ENCODE data around the gene SFXN3. TPM values are rescaled to one million over a fixed set of nuclear protein-coding genes. Genes with fewer than 3 reads are reported as not detected.

SFXN3 gene
- polyA plus RNA-seq, 6 donors from 2014 or later = 3.5 to 6.4 (median 4.8) TPM

DNA sequence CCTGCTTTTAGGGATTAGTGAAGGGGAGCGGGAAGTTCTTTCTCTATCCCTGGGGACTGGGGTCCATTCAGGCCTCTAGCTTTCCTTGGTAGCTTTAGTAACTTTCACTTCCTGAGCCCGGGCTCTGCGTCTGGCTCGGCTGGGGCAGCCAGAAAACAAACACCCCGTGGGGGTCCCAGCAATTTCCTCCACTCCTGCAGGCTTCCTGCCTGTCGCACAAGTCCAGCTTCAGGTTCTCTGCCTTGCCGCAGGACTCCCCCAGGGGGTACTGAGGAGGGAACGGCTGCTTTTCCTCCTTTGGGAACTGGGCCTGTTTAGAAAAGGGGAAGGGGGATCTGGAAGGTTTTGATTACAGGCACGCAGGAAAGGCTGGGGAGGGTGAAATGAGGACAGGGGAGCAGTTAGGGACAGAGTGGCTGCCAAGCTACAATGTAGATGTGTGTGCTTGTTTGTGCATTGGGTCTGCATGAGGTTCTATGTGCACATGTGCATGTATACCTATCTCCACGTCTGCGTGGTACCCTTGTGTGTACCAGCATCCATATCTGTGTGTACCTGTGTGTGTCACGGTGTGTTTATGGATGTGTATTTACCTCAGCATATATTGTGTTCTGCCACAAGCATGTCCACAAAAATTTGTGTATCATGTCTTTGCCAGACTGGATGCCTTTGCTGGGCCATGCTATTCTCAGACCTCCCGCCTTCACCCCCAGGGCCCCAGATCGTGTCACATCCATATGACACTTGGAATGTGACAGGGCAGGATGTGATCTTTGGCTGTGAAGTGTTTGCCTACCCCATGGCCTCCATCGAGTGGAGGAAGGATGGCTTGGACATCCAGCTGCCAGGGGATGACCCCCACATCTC is 32.7 kb downstream of the SFXN3 start:
- Mint-ChIP-seq H3K4me3 (peak overlapping the region; percentile 15 to 95 (median 74)), H3K27ac (peak overlapping the region in 2 of 6 donors; percentile 33 to 42), H3K36me3 (no peaks in the 10 kb centered on the region), H3K9me3 (no peaks in the 10 kb centered on the region), H3K27me3 (peaks cover 16 to 40% (median 20%) of the 10 kb centered on the region in 3 donors), H3K4me1 (peaks cover 44 to 58% (median 55%) of the 10 kb centered on the region in 3 donors)
- ATAC-seq (ENCODE audit: low read depth in 2 of 2) (no peak), DNase-seq (no peak)

DNA sequence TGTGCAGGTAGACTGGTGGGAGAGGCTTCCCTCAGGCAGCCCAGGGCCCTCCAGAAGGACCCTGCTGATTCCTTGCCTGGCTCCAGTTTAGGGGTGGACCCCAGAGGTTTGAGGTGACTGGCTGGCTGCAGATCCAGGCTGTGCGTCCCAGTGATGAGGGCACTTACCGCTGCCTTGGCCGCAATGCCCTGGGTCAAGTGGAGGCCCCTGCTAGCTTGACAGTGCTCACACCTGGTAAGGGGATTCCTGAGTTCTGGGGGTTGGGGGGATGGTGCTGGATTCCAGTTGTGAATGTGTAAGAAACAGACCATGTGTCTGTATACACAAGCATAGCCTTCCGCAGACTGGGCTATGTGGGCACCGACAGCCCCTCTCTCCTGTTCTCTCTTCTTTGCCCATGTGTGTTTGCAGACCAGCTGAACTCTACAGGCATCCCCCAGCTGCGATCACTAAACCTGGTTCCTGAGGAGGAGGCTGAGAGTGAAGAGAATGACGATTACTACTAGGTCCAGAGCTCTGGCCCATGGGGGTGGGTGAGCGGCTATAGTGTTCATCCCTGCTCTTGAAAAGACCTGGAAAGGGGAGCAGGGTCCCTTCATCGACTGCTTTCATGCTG is 33.5 kb downstream of the SFXN3 start:
- Mint-ChIP-seq H3K4me1 (peaks cover 44 to 56% (median 55%) of the 10 kb centered on the region in 3 donors), H3K27me3 (peaks cover 16 to 40% (median 20%) of the 10 kb centered on the region in 3 donors), H3K27ac (no peak overlapping the region), H3K4me3 (peak overlapping the region in 6 of 8 donors; percentile 7 to 95 (median 58)), H3K9me3 (no peaks in the 10 kb centered on the region), H3K36me3 (no peaks in the 10 kb centered on the region)
- ATAC-seq (ENCODE audit: low read depth in 2 of 2) (no peak), DNase-seq (no peak)

DNA sequence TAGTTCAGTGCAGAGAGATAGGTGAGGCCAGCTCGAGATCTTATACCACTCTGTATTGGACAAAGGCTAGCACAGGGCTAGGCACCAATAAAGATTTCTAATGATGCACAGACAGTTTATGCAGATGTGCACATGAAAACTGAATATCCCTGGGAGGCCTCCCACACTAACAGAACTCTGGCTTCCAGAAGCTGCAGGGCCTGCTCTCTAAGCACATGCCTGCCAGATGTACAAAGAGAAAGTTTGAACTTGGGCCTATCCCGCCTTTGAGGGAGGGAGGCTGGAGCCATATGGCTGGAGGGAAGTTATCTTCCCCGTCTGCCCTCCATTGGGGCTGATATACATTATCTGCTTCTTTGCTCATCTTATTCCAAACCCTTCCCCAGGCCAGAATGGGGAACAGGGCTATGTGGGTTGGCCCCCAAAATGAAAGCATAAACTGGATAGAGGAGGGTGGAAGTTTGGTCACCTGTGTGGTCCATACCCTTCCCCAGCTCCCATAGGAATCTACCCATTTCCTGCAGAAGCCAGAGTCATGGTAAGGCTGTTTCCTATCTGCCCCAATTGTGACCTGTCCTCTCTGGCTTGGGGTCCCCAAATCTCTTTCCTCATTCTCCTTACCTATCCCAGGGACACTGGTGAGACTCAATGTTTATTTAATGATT is 34.6 kb downstream of the SFXN3 start:
- DNase-seq = no peak
- peak overlapping the region in 1 of 6 donors; percentile 56 for H3K27ac Mint-ChIP-seq
- peaks cover 36 to 48% (median 47%) of the 10 kb centered on the region in 3 donors for H3K4me1 Mint-ChIP-seq
- no peaks in the 10 kb centered on the region for H3K36me3 Mint-ChIP-seq
- ATAC-seq (ENCODE audit: low read depth in 2 of 2) = no peak
- peak overlapping the region; percentile 79 to 97 (median 90) for H3K4me3 Mint-ChIP-seq
- peaks cover 16 to 40% (median 20%) of the 10 kb centered on the region in 3 donors for H3K27me3 Mint-ChIP-seq
- H3K9me3 Mint-ChIP-seq = no peaks in the 10 kb centered on the region

DNA sequence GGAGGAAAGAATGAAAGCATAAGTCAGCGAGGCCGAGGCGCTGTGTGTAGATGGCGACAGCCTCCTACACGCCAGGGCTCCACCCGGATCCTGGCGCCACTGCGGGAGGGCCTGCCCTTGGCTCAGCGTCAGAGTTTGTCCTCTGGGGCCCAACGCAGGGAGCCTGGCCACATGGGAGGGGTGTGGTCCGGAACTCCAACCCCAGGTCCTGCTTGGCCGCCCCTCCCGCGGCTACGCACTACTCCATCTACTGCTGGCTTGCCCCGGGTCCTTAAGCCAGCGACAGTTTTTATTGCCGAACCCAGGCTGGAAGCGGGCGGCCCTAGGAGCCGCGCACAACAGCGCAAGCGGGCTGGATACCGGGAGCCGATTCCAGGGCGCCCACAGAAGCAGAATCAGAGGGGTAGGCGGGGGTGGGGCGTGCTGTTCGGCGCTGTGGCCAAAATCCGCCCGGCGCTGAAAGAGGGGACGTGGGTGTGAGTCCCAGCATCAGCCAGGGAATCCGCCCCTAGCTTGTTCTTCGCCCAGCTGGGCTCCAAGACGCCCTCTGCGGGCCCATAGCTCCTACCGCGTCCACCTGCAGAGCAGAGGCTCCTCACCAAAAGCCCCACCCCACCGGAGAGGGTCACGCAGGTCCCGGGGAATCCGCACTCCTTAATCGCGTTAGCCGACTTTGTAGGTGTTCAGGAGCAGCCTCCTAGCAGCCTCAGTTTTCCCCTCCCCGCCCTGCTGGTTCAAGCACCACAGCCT is 35.3 kb downstream of the SFXN3 start:
- DNase-seq = peak; percentile 39
- H3K36me3 Mint-ChIP-seq = no peaks in the 10 kb centered on the region
- no peaks in the 10 kb centered on the region for H3K9me3 Mint-ChIP-seq
- peaks cover 16 to 40% (median 20%) of the 10 kb centered on the region in 3 donors for H3K27me3 Mint-ChIP-seq
- peak overlapping the region in 2 of 6 donors; percentile 56 to 66 for H3K27ac Mint-ChIP-seq
- ATAC-seq (ENCODE audit: low read depth in 2 of 2) = peak; percentile 42 to 45
- peaks cover 39 to 53% (median 52%) of the 10 kb centered on the region in 3 donors for H3K4me1 Mint-ChIP-seq
- peak overlapping the region; percentile 81 to 97 (median 90) for H3K4me3 Mint-ChIP-seq

DNA sequence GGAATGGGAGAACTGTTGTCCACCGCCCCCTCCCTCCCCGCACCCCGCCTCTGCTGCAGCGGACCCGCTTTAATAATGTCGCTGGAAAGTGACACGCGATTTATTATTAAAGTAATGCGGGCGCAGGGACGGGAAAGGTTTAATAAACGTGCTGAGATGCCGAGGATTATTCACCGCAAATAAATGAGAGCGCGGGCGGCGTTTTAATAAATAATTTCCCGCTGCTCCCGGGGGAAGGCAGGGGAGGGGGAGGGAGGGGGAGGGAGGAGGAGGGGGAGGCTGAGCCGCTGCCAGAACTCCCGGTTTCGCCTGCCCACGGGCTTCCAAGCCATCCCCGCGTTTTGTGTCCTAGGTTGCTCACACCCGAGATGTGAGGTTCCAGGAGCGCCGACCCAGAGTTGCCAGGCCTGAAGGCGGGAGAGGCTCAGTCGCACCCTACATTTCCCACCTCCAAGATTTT is 35.9 kb downstream of the SFXN3 start:
- peak overlapping the region; percentile 90 to 99 (median 96) for H3K4me3 Mint-ChIP-seq
- H3K27ac Mint-ChIP-seq = no peak overlapping the region
- H3K9me3 Mint-ChIP-seq = no peaks in the 10 kb centered on the region
- peaks cover 39 to 55% (median 52%) of the 10 kb centered on the region in 3 donors for H3K4me1 Mint-ChIP-seq
- H3K27me3 Mint-ChIP-seq = peaks cover 19 to 40% (median 20%) of the 10 kb centered on the region in 3 donors
- no peak for ATAC-seq (ENCODE audit: low read depth in 2 of 2)
- DNase-seq = no peak
- H3K36me3 Mint-ChIP-seq = no peaks in the 10 kb centered on the region

DNA sequence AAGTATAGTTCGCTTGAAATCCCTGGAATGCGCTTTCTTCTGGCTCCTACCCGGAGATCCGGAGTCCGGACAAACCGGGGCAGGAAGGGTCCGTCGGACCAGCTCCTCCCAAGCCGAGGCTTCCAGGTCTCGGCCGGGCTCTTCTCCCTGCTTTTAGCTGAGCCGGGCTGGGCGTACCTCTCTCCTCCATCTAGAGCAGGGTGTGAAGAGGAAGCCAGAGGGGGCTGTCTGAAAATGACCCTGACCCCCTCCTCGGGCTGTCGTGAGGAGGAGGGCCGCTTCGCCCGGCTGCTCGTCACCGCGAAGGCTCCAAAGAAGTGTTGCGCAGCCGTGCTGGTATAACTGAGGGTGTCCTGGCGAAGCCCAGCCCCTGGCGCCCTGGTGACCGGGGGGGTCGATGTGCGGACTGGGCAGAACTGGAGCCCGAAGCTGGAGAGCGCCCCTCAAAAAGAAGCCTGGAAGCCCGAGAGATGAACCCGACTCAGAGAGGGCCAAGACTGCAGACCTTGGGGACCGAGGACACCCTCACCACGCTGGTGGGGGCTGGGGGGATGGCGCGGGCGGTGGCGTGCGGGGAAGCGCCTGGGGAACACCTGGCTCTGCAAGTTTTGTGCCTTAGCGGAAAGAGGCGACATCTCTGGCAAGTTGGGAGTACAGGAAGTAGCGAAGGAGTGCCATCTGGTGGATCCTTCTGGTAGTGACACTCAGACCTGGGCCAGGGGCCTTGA is 36.5 kb downstream of the SFXN3 start:
- DNase-seq (peak; percentile 64), ATAC-seq (ENCODE audit: low read depth in 2 of 2) (peak; percentile 28 to 40)
- Mint-ChIP-seq H3K9me3 (no peaks in the 10 kb centered on the region), H3K4me1 (peaks cover 42 to 55% (median 54%) of the 10 kb centered on the region in 3 donors), H3K36me3 (no peaks in the 10 kb centered on the region), H3K27me3 (peaks cover 19 to 40% (median 20%) of the 10 kb centered on the region in 3 donors), H3K27ac (peak overlapping the region in 4 of 6 donors; percentile 44 to 70 (median 55)), H3K4me3 (peak overlapping the region; percentile 90 to 99 (median 96))

DNA sequence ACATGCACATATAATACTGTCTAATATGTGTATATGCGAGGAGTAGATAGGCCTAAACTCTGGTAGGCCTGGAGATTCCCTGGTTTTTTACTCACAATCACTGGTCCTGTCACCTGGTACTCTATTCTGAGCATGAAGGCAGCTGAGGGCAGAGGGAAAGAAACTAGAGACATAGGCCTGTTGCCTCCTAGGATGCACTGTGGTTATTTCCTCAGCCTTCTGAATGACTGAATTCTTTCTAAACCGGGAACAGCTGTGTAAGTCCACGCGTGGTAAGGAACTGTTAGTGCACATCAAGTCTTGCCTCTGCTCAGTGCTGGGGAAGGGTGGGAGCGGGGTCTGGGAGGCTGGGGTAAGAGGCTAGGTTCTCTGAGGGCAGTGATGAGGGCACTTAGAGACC is 38.4 kb downstream of the SFXN3 start:
- peaks cover 17 to 36% (median 27%) of the 10 kb centered on the region in 3 donors for H3K27me3 Mint-ChIP-seq
- no peak overlapping the region for H3K4me3 Mint-ChIP-seq
- ATAC-seq (ENCODE audit: low read depth in 2 of 2) (no peak), DNase-seq (no peak)
- H3K36me3 Mint-ChIP-seq = no peaks in the 10 kb centered on the region
- peaks cover 48 to 51% (median 49%) of the 10 kb centered on the region in 3 donors for H3K4me1 Mint-ChIP-seq
- no peaks in the 10 kb centered on the region for H3K9me3 Mint-ChIP-seq
- peak overlapping the region in 1 of 6 donors; percentile 82 for H3K27ac Mint-ChIP-seq

DNA sequence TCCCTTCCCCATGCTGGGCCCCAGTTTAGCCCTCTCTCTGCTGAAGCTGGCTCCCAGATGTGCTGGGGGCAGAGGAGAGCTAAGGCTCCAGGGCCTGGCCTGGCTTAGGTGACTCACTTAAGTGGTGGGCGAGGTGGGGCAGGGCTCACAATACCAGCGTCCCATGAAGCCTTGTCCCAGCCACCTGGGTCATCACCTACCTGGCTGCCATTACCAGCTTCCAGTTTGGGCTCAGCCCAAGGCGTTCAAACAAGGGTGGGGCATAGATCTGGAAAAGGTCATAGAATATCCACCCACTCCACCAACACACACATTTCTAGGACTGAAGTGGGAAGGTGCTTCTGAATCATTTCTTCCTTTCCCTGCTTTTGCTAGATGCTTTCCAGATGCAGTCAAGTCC is 39.1 kb downstream of the SFXN3 start:
- Mint-ChIP-seq H3K4me3 (no peak overlapping the region), H3K36me3 (no peaks in the 10 kb centered on the region), H3K9me3 (no peaks in the 10 kb centered on the region), H3K27me3 (peaks cover 12 to 32% (median 24%) of the 10 kb centered on the region in 3 donors), H3K4me1 (peaks cover 44 to 51% (median 48%) of the 10 kb centered on the region in 3 donors), H3K27ac (peak overlapping the region in 1 of 6 donors; percentile 37)
- ATAC-seq (ENCODE audit: low read depth in 2 of 2) = no peak
- DNase-seq = no peak

DNA sequence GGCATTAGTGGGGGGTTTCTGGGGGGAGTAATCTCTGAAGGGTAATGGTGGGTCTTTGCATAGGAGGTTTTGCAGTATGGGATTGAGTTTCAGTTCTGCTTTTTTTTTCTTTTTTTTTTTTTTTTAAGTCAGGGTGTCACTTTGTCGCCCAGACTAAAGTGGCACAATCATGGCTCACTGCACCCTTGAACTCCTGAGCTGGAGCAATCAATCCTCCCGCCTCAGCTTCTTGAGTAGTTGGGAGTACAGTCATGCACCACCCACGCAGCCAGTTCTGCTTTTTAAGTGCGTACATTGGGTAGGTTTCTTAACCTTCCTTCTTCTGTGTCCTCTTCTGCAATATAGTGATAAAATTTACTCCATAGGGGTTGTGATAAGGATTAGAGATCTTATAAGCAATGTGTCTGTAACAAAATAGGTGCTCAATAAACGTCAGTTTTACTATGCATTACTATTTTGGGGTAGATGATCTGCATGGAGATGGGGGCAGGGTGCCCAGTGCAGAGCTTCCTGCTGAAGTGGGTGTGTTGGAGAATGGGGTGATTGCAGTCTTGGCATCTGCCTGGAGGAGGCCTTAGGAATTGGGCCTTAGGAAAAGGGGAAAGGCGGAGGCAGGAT is 40.3 kb downstream of the SFXN3 start:
- peaks cover 37 to 43% (median 40%) of the 10 kb centered on the region in 3 donors for H3K4me1 Mint-ChIP-seq
- DNase-seq (peak; percentile 54), ATAC-seq (ENCODE audit: low read depth in 2 of 2) (peak; percentile 82)
- peak overlapping the region; percentile 55 to 88 (median 77) for H3K27ac Mint-ChIP-seq
- peak overlapping the region in 7 of 8 donors; percentile 40 to 79 (median 59) for H3K4me3 Mint-ChIP-seq
- no peaks in the 10 kb centered on the region for H3K9me3 Mint-ChIP-seq
- peaks cover 25 to 32% (median 25%) of the 10 kb centered on the region in 3 donors for H3K27me3 Mint-ChIP-seq
- H3K36me3 Mint-ChIP-seq = no peaks in the 10 kb centered on the region

DNA sequence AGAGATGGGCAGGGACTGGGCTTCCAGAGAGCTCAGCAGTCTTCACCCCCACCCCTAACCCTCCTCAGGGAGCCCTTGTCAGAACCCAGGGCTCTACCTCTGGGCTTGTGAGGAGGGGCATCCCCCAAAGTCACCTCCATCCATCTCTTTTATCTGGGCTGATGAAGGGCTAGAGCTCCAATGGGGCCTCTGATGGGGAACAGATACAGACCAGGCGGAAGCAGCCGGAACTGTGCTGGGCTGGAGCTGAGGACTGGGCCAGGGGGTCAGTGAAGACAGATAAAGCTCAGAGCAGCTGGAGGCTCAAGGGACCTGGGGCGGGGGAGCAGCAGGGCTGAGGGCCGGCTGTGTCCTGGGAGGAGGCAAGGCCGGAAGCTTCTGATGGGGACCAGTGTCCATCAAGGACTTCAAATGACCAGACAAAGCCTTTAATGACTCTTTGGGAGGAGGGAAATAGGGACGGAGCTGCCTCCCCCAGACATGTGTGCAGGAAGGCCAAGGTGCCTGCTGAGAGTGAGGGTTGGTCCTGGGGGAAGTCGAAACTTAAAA is 40.9 kb downstream of the SFXN3 start:
- Mint-ChIP-seq H3K9me3 (no peaks in the 10 kb centered on the region), H3K27ac (peak overlapping the region; percentile 31 to 88 (median 66)), H3K4me1 (peaks cover 35 to 38% (median 37%) of the 10 kb centered on the region in 3 donors), H3K27me3 (peaks cover 31 to 34% (median 31%) of the 10 kb centered on the region in 3 donors), H3K4me3 (peak overlapping the region in 4 of 8 donors; percentile 30 to 79 (median 66)), H3K36me3 (no peaks in the 10 kb centered on the region)
- ATAC-seq (ENCODE audit: low read depth in 2 of 2) (no peak), DNase-seq (no peak)

DNA sequence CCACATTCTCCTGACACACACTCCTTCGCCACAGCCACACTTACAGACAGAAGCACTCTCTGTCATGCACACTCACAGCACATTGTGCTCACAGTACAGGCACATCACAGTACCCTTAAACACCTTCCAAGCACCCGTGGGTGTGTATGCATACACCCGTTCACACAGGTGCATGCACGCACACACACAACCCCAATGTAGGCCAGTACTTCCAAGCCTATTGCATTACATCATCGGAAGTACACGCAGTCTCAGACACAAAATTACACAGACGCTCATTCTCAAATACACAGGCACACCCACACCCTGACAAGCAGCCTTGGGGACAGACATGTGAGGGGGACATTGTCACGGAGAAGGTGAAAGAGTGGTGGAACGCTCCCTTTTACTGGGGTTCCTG is 41.9 kb downstream of the SFXN3 start:
- Mint-ChIP-seq H3K36me3 (no peaks in the 10 kb centered on the region), H3K27me3 (peaks cover 29 to 35% (median 30%) of the 10 kb centered on the region in 3 donors), H3K4me1 (peaks cover 29 to 31% (median 30%) of the 10 kb centered on the region in 3 donors), H3K27ac (peak overlapping the region in 3 of 6 donors; percentile 58 to 91 (median 81)), H3K9me3 (no peaks in the 10 kb centered on the region), H3K4me3 (peak overlapping the region in 2 of 8 donors; percentile 49 to 53)
- ATAC-seq (ENCODE audit: low read depth in 2 of 2) (no peak), DNase-seq (no peak)

Measured in naive B cell (primary cell).